Adipocyte (in vitro differentiated cells): ENCODE results near the gene ICOS.

Source experiments
- DNase-seq: peaks from one replicate; pipeline ENCODE4 v3.0.0-alpha.2; 2015; ENCODE audit warnings: low read depth
- H3K27me3 ChIP-seq: replicated peaks from 2 replicates; pipeline ENCODE4 v1.7.0; 2013; ENCODE audit warnings: mild to moderate bottlenecking, low read length, moderate library complexity; ENCODE audit not compliant: control insufficient read depth, insufficient read depth
- H3K36me3 ChIP-seq: 2 replicates; pipeline ENCODE4 v1.7.0; 2013; ENCODE audit warnings: low read length, mild to moderate bottlenecking, moderate library complexity; ENCODE audit not compliant: control insufficient read depth, insufficient read depth, severe bottlenecking
- H3K4me1 ChIP-seq: 2 replicates; pipeline ENCODE4 v1.7.0; 2013; ENCODE audit warnings: mild to moderate bottlenecking, low read length, moderate library complexity; ENCODE audit not compliant: control insufficient read depth, insufficient read depth
- H3K4me3 ChIP-seq: 2 replicates; pipeline ENCODE4 v1.7.0; 2013; ENCODE audit warnings: mild to moderate bottlenecking, low read length, moderate library complexity
- H3K9ac ChIP-seq: 2 replicates; pipeline ENCODE4 v1.7.0; 2013; ENCODE audit warnings: mild to moderate bottlenecking, low read length, moderate library complexity
- H3K9me3 ChIP-seq: 2 replicates; pipeline ENCODE4 v1.7.0; 2013; ENCODE audit warnings: mild to moderate bottlenecking, low read length, moderate library complexity; ENCODE audit not compliant: control insufficient read depth

The ICOS gene

DNA sequence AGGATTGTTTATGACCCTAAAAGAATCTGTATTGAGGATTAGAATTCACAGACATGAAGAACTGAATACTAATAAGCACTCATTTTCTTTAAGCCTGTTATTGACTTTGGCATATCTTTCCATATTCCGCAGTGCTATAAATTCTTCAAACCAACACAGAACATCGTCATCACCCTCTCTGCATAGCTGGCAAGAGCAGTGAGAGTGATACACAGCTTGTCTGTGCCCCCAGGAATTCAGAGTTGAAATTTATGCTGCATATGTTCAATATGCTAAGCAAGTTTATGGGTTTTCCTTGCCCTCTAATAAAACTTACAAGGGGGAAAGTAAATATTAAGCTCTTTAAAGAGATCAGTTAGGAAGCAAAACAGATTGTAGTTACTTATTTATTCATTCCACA is 36.3 kb upstream of the ICOS start:
- no peaks in the 10 kb centered on the region for H3K27me3 ChIP-seq
- no peaks in the 10 kb centered on the region for H3K36me3 ChIP-seq
- no peaks in the 10 kb centered on the region for H3K4me1 ChIP-seq
- no peak overlapping the region for H3K9ac ChIP-seq
- H3K9me3 ChIP-seq = peaks cover 21% of the 10 kb centered on the region
- no peak for DNase-seq
- H3K4me3 ChIP-seq = no peak overlapping the region

DNA sequence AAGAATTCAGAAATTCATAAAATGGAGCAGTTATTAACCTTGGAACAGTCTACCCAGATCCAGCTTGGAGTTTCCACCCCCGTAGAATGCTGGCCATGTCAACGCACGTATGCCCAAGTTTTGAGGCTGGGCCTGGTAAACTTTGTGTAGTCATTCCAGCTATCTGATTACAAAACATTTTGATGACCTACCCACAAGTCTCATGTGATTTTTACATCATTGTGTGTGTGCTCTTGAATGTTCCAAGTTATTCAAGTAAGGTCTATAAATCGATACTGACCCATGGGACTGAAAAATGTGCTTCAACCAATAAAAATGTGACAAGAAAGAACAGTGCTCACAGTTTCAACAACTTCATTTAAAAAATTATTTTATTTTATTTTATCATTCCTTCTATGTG is 32.5 kb upstream of the ICOS start:
- DNase-seq = no peak
- no peak overlapping the region for H3K9ac ChIP-seq
- H3K4me1 ChIP-seq = peaks cover 9% of the 10 kb centered on the region
- no peaks in the 10 kb centered on the region for H3K27me3 ChIP-seq
- no peaks in the 10 kb centered on the region for H3K36me3 ChIP-seq
- H3K4me3 ChIP-seq = no peak overlapping the region
- peaks cover 21% of the 10 kb centered on the region for H3K9me3 ChIP-seq

DNA sequence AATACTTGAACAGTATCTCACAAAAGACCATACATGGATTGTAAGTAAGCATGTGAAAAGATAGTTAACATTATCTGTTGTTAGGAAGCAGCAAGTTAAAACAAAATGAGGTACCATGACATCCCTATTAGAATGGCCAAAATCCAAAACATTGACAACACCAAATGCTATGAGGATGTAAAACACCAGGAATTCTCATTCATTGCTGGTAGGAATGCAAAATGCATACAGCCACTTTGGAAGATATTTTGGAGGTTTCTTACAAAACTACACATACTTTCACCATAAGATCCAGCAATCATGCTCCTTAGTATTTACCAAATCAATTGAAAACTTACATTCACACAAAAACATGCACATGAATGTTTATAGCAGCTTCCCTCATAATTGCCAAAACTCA is 30.9 kb upstream of the ICOS start:
- Histone ChIP-seq H3K4me1 (peaks cover 19% of the 10 kb centered on the region), H3K36me3 (no peaks in the 10 kb centered on the region), H3K9ac (no peak overlapping the region)

DNA sequence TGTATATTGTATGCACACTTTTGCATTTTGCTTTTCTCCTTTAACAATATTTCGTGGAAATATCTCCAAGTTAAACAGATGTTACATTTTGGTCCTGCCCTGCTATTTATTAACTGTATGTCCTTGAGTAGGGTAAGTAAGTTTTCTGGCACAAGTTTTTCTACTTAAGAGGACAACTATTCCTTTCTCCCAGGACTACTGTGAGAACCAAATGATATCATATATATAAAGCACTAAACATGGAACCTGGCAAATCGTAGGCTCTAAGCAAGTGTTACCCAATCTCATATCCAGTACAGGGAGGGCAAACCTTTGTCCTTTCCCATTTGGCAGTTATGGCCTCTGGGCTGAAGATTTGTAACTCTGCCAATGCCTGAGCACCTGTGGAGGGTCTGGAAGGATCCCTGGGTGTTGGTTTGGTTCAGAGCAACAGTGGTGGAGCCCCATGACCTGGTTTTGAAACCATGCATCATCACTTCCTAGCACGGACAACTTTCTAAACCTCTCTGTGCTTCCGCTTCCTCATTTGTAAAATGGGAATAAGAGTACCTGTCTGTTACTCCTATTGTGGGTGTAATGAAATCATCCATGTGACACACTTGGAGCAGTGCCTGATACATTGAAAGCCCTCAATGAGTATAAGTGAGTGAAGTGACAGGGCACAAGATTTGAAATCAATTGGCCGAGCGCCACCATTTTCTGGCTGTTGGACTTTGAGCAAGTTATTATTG is 28.3 kb upstream of the ICOS start:
- Histone ChIP-seq H3K36me3 (no peaks in the 10 kb centered on the region), H3K9ac (no peak overlapping the region), H3K9me3 (no peaks in the 10 kb centered on the region), H3K4me3 (no peak overlapping the region), H3K27me3 (no peaks in the 10 kb centered on the region), H3K4me1 (peaks cover 19% of the 10 kb centered on the region)
- DNase-seq = no peak

More for the DNA sequence above, 30.9 kb upstream of the ICOS start:
- Histone ChIP-seq H3K4me3 (no peak overlapping the region), H3K27me3 (no peaks in the 10 kb centered on the region), H3K9me3 (peaks cover 20% of the 10 kb centered on the region)
- DNase-seq = peak; percentile 28

DNA sequence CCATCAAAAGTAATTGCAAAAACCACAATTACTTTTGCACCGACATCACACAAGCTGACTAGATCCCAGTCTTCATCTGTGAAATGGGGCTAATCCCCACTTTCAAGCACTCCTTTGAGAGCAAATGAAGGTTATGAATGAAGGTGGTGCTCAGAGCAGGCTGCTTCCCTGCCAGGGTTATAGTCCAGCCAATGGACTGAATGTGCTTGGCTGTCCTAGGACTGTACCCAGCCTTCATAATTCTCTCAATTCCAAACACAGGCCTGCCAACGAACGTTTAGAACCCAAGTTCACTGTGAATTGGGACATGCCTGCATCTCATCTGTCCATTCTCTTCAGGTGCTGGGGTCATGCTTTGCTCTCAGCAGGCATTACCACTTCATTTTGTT is 27.8 kb upstream of the ICOS start:
- peak overlapping the region; percentile 73 for H3K4me3 ChIP-seq
- H3K27me3 ChIP-seq = no peaks in the 10 kb centered on the region
- no peaks in the 10 kb centered on the region for H3K9me3 ChIP-seq
- no peak for DNase-seq
- no peaks in the 10 kb centered on the region for H3K36me3 ChIP-seq
- H3K9ac ChIP-seq = peak overlapping the region; percentile 68
- peaks cover 19% of the 10 kb centered on the region for H3K4me1 ChIP-seq

DNA sequence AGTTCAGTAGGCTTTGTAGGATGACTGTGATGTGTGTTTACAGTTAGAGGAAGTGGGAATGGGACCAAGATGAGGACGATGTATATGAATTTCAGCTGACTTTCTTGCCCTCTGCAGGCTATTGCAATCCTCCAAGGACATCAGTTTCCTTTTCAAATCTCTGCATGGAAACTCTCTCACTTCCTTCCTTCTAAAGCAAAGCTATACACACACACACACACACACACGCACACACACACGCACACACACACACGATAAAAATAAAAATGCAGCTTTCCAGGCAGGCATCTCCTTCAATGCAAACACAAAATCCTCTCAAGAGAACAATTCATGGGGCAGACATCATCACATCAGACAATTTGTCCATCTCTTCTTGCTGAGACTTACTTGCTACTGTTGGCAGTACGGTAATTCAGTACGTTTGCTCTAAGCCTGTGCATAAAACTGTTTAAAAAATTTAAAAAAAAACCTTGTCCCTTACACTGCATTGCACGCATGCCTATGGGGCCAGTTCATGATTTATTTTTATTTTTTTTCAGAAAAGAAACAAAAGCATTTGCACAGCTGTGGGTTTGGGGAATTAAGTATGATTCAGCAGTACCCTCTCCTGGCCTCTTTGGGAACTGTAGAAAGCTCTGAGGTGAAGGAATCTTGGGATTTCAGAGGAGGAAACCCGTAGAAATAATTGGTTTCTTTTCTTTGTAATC is 27.1 kb upstream of the ICOS start:
- Histone ChIP-seq H3K36me3 (no peaks in the 10 kb centered on the region), H3K9ac (peak overlapping the region; percentile 68), H3K4me1 (peaks cover 19% of the 10 kb centered on the region), H3K9me3 (no peaks in the 10 kb centered on the region), H3K4me3 (peak overlapping the region; percentile 73), H3K27me3 (no peaks in the 10 kb centered on the region)
- peak; percentile 90 for DNase-seq

DNA sequence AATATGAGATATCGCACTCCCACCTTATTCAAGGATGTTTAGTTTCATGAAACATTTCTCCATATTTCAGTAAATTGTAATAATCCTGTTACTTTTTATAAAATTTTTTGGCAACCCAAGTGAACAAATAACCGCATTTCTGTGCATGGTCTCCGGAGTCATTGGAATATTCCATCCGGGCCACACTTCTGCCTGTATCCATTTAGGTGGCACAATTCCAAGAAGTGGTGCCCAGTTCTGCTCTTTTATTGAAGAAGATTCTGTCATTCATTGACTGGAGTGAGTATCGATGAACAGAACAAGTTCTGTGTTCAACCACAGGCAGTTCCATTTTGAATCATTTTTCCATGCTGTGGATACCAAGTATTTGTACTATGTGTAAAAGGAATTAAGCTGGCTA is 26.6 kb upstream of the ICOS start:
- peak overlapping the region; percentile 73 for H3K4me3 ChIP-seq
- H3K36me3 ChIP-seq = no peaks in the 10 kb centered on the region
- H3K9ac ChIP-seq = peak overlapping the region; percentile 68
- no peaks in the 10 kb centered on the region for H3K9me3 ChIP-seq
- no peak for DNase-seq
- H3K27me3 ChIP-seq = no peaks in the 10 kb centered on the region
- H3K4me1 ChIP-seq = peaks cover 21% of the 10 kb centered on the region

DNA sequence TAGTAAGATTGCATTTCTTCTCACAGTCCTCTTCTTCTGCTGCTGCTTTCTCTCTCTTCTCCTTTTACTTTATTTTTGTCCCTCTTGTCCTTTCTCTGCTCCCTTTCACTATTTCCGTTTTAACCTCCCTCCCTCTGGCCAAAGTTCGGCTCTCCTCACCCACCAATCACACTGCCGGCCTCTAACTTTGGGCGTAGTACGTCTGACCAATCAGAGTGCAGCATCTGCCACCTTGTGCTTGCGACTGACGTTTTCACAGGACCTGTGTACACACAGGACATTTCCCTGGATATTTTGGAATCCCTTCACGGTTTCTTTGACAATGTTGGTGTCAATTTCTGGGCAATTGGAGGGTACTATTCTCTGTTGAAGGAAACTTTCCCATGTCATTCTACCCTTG is 22.6 kb upstream of the ICOS start:
- H3K9me3 ChIP-seq = no peaks in the 10 kb centered on the region
- DNase-seq = no peak
- H3K4me1 ChIP-seq = peaks cover 16% of the 10 kb centered on the region
- H3K36me3 ChIP-seq = no peaks in the 10 kb centered on the region
- no peaks in the 10 kb centered on the region for H3K27me3 ChIP-seq
- H3K4me3 ChIP-seq = no peak overlapping the region
- H3K9ac ChIP-seq = no peak overlapping the region

DNA sequence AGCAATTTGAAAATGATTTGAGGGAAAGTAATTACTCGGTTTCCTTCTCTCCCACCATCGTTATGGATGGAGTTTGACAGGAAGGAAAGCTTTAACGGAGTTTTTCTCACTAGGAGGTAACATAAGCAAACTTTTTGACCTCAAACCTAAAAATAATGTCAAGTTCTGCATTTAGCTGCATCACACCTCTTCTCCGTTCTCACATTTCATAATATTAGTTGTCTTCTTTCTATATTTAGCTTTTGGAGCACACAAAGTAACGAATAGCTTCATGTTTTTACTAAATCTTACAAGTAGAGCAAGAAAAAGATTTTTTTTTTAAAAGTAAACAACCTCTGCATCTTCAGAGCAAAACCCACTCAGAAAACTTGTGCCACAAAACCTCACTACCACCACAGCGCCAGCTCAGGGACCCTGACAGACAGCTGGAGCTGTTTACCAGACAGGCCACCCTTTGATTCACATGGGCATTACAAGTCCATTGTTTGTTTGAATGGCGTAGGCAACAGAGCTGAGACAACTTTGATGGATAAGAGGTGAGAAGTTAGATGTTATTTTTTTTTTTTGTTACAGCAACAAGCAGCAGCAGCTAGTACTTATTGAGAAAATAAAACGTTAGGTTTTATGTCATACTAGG is 21.9 kb upstream of the ICOS start:
- H3K36me3 ChIP-seq = no peaks in the 10 kb centered on the region
- peak overlapping the region; percentile 13 for H3K9ac ChIP-seq
- no peak for DNase-seq
- H3K27me3 ChIP-seq = no peaks in the 10 kb centered on the region
- no peaks in the 10 kb centered on the region for H3K9me3 ChIP-seq
- H3K4me1 ChIP-seq = peaks cover 10% of the 10 kb centered on the region
- peak overlapping the region; percentile 67 for H3K4me3 ChIP-seq

DNA sequence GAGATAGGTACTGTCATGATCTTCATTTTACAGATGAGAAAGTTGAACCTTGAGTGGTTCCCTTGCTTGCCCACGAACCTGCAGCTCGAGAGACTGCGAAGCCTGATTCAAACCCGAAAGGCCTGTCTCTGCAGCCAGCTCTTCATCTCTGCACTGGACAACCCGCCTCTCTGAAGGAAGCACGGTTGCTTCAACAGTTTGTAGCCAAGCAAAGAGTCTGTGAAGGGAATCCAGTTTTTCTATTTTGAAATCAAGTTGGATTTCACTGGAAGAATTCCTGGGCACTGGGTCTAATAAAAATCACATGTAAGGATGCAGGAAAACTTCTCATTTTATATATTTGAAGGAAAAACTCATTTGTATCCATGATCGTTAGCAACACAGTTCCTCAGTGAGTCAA is 21.3 kb upstream of the ICOS start:
- Histone ChIP-seq H3K9me3 (no peaks in the 10 kb centered on the region), H3K4me3 (peak overlapping the region; percentile 67), H3K4me1 (peaks cover 6% of the 10 kb centered on the region), H3K36me3 (no peaks in the 10 kb centered on the region), H3K9ac (peak overlapping the region; percentile 13), H3K27me3 (no peaks in the 10 kb centered on the region)
- no peak for DNase-seq

DNA sequence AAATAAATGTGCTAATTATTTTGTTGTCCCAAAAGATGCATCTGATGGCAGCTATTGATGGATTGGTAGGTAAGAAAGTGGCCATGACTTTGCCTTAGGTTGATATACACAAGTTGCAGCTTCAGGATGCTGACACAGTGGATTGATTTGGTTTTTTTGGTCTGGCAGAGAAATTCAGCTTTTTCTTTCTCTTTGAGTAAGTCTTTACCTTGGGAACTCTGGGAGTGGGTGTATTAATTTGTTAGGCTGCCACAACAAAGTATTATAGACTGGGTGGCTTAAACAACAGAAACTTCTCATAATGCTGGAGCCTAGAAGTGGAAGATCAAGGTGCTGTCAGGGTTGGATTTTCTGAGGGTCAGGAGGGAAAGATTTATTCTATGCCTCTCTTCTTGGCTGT is 19.8 kb upstream of the ICOS start:
- H3K9ac ChIP-seq = no peak overlapping the region
- no peaks in the 10 kb centered on the region for H3K36me3 ChIP-seq
- peaks cover 6% of the 10 kb centered on the region for H3K4me1 ChIP-seq
- no peaks in the 10 kb centered on the region for H3K27me3 ChIP-seq
- no peak for DNase-seq
- no peak overlapping the region for H3K4me3 ChIP-seq
- H3K9me3 ChIP-seq = no peaks in the 10 kb centered on the region
